DOHH2 (cell line): ENCODE results near the gene MTMR8.

Experiments
- EZH2phosphoT487 ChIP-seq: fragments of 200-600 bp; sonication (generic); IDR thresholded peaks from 2 replicates; pipeline ENCODE4 v1.6.1; 2017; ENCODE audit warnings: borderline replicate concordance, mild to moderate bottlenecking, antibody characterized with exemption, low read length, moderate library complexity, mixed read lengths
- TF ChIP-seq, protein P1 (sequence below): fragments of 200-600 bp; sonication (generic); IDR thresholded peaks from one replicate; pipeline ENCODE4 v1.5.1; 2014; ENCODE audit warnings: antibody characterized with exemption, mild to moderate bottlenecking, low read depth, low read length; ENCODE audit not compliant: poor library complexity, severe bottlenecking

DNA sequence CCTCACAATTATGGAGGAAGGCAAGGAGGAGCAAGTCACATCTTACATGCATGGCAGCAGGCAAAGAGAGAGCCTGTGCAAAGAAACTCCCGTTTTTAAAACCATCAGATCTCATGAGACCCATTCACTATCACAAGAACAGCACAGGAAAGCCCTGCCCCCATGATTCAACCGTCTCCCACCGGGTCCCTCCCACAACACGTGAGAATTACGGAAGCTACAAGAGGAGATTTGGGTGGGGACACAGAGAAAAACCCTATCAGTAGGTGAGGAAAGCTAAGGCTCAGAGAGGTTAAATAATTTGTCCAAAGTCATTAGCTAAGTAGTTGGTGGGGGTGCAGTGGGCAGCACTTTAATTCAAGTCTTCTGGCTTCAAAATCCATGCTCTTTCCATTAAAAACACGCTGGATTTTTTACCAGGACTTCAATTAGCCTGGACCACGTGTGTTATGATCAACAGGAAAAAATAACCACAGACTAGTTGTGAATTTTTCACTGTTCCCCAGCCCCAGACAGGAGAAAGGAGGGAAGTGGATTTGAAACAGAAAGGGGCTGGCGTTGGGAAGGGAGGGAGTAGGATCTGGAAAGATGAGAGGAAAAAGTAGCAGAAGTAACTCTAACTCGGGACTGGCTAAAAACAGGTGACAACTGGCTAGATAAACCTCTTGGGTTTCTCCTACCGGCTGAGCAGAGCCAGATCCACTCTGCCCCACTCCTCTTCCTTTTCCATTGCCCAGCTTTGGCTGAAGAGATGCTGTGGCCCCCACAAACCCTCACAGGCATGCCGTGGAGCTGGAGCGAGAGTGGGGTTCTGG lies 986 bp downstream of the MTMR8 start:
- TF ChIP-seq, protein P1, sequence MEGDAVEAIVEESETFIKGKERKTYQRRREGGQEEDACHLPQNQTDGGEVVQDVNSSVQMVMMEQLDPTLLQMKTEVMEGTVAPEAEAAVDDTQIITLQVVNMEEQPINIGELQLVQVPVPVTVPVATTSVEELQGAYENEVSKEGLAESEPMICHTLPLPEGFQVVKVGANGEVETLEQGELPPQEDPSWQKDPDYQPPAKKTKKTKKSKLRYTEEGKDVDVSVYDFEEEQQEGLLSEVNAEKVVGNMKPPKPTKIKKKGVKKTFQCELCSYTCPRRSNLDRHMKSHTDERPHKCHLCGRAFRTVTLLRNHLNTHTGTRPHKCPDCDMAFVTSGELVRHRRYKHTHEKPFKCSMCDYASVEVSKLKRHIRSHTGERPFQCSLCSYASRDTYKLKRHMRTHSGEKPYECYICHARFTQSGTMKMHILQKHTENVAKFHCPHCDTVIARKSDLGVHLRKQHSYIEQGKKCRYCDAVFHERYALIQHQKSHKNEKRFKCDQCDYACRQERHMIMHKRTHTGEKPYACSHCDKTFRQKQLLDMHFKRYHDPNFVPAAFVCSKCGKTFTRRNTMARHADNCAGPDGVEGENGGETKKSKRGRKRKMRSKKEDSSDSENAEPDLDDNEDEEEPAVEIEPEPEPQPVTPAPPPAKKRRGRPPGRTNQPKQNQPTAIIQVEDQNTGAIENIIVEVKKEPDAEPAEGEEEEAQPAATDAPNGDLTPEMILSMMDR: no peak
- no peak for TF ChIP-seq EZH2phosphoT487
